HepG2 (cell line): ENCODE results near the gene FAM83D. TPM values are rescaled to one million over a fixed set of nuclear protein-coding genes. Genes with fewer than 3 reads are reported as not detected.

Source experiments
- ATAC-seq: fragments of 200-7000 bp; cut with Tn5 transposase; 3 replicates; pipeline ENCODE4 v1.9.1; 2020; ENCODE audit warnings: mild to moderate bottlenecking, moderate library complexity
- BruUV-seq: library from RNA; stranded (reverse); fragments of 400-500 nt; replicated peaks from 2 replicates; lab custom pipeline; 2021; lab: Mats Ljungman, UMichigan
- CTCF ChIA-PET: fragments of 300-600 bp; formaldehyde crosslinking; extraction: SDS; loops from one replicate; lab custom pipeline; 2021; ENCODE audit warnings: low total read pairs, inconsistent platforms, low intra/inter-chr PET ratio; lab: Yijun Ruan, JAX
- POLR2A ChIA-PET: fragments of 350-600 bp; sonication (Branson Sonifier 250); formaldehyde crosslinking; loops from one replicate; lab custom pipeline; 2020; ENCODE audit warnings: antibody characterized with exemption, inconsistent platforms; lab: Yijun Ruan, JAX
- DNase-seq: peaks from one replicate; pipeline ENCODE4 v3.0.0-alpha.2; 2015; ENCODE audit warnings: low spot score
- FAIRE-seq: peaks from 3 replicates; lab custom pipeline; 2011; peaks lifted over from hg19 to GRCh38; lab: Jason Lieb, UNC
- H2AFZ ChIP-seq: one replicate; pipeline ENCODE4 v1.6.1; 2011; ENCODE audit warnings: low read length, inconsistent platforms
- H3K27ac ChIP-seq: fragments of 300-600 bp; 3 replicates; pipeline ENCODE4 v1.8.0; 2011; ENCODE audit warnings: mixed run types, mild to moderate bottlenecking, mixed read lengths, low read length, inconsistent platforms; ENCODE audit not compliant: insufficient read depth; ENCODE audit errors: extremely low read length
- H3K27me3 ChIP-seq, 2 experiments: fragments of 200-600 bp in 1 of 2; 2 replicates in 1 of 2; 3 replicates in 1 of 2; pipeline versions ENCODE4 v1.6.0 to v1.8.0; 2011; ENCODE audit warnings: low read length in 2 of 2, mild to moderate bottlenecking in 2 of 2, moderate library complexity in 2 of 2, inconsistent platforms in 1 of 2; ENCODE audit not compliant: insufficient read depth in 2 of 2, control insufficient read depth in 1 of 2
- H3K36me3 ChIP-seq, 2 experiments: fragments of 200-600 bp in 1 of 2; replicated peaks in 1 of 2; 2 replicates in 1 of 2; 3 replicates in 1 of 2; pipeline versions ENCODE4 v1.5.1 to v1.8.0; 2011; ENCODE audit warnings: low read length in 2 of 2, inconsistent platforms in 1 of 2; ENCODE audit not compliant: insufficient read depth in 2 of 2, control insufficient read depth in 1 of 2
- H3K4me1 ChIP-seq: 2 replicates; pipeline ENCODE4 v1.5.1; 2012; ENCODE audit warnings: low read length, inconsistent platforms; ENCODE audit not compliant: insufficient read depth
- H3K4me2 ChIP-seq: 2 replicates; pipeline ENCODE4 v1.6.0; 2011; ENCODE audit warnings: low read depth, low read length, inconsistent platforms
- H3K4me3 ChIP-seq, 3 experiments: fragments of 200-600 bp in 1 of 3; sonication (generic), shearing (Covaris generic) in 1 of 3; replicated peaks in 1 of 3; 2 replicates each; pipeline ENCODE4 v1.5.1; 2011 to 2016; ENCODE audit warnings: low read length in 3 of 3, inconsistent platforms in 2 of 3, low read depth in 2 of 3, mild to moderate bottlenecking in 2 of 3, control low read depth in 1 of 3, mixed read lengths in 1 of 3; ENCODE audit not compliant: insufficient read depth in 1 of 3
- H3K79me2 ChIP-seq: one replicate; pipeline ENCODE4 v1.6.1; 2011; ENCODE audit warnings: low read length, inconsistent platforms; ENCODE audit not compliant: insufficient read depth
- H3K9ac ChIP-seq: 2 replicates; pipeline ENCODE4 v1.6.0; 2011; ENCODE audit warnings: mild to moderate bottlenecking, low read depth, low read length, inconsistent platforms; ENCODE audit not compliant: insufficient read depth
- H3K9me3 ChIP-seq: 2 replicates; pipeline ENCODE4 v1.5.1; 2012; ENCODE audit warnings: mild to moderate bottlenecking, low read length
- H4K20me1 ChIP-seq: 2 replicates; pipeline ENCODE4 v1.6.0; 2011; ENCODE audit warnings: inconsistent platforms, mild to moderate bottlenecking, low read length, moderate library complexity; ENCODE audit not compliant: insufficient read depth
- E2F1 ChIP-seq: sonication (generic); formaldehyde crosslinking; IDR thresholded peaks from 2 replicates; pipeline ENCODE4 v1.5.0; 2020; ENCODE audit warnings: missing genetic modification reagents
- IRF9 ChIP-seq: sonication (generic); formaldehyde crosslinking; IDR thresholded peaks from 2 replicates; pipeline ENCODE4 v1.8.0; 2022; ENCODE audit warnings: missing genetic modification reagents, mild to moderate bottlenecking, borderline replicate concordance
- ZNF512B ChIP-seq: sonication (generic); formaldehyde crosslinking; IDR thresholded peaks from 2 replicates; pipeline ENCODE4 v1.5.1; 2020; ENCODE audit warnings: missing genetic modification reagents, mild to moderate bottlenecking, borderline replicate concordance
- ZNF724P ChIP-seq: sonication (generic); formaldehyde crosslinking; IDR thresholded peaks from 2 replicates; pipeline ENCODE4 v1.8.0; 2022; ENCODE audit warnings: missing genetic modification reagents, borderline replicate concordance
- ZSCAN29 ChIP-seq: sonication (generic); formaldehyde crosslinking; conservative IDR thresholded peaks from 2 replicates; pipeline ENCODE4 v1.4.0; 2020; ENCODE audit warnings: mild to moderate bottlenecking, missing genetic modification reagents
- WGBS: methylation state at CpG from one replicate; pipeline ENCODE4 v1.1.6; 2017; ENCODE audit warnings: low lambda C conversion rate; 5-methylcytosine and 5-hydroxymethylcytosine counted together
- in situ Hi-C: cut with HindIII; loops from 2 replicates; pipeline ENCODE4 v1.10.0; 2017; ENCODE audit warnings: low pct_unique_long_range_greater_than_20kb; ENCODE audit not compliant: extremely low pct_ligation_motif_present
- intact Hi-C: fragments of 100-400 bp; cut with micrococcal nuclease; formaldehyde crosslinking; loops from one replicate; pipeline ENCODE4 v1.10.0; 2022; ENCODE audit not compliant: unreplicated experiment
- polyA plus RNA-seq, 8 experiments: library from polyadenylated mRNA; depleted of rRNA in 3 of 8; stranded (reverse) in 7 of 8; unstranded in 1 of 8; fragments of >200 nt; fragmentation: Illumina TruSeq in 4 of 8; extraction: Trizol in 4 of 8; gene quantifications; 2 replicates each; pipeline versions ENCODE4 v1.2.1 to v1.2.3, GENCODE V29; 2011 to 2016; ENCODE audit warnings: low read depth in 4 of 8, missing spikeins in 1 of 8, mixed read lengths in 1 of 8; ENCODE audit not compliant: insufficient read depth in 1 of 8
- total RNA-seq, 5 experiments: library from RNA; depleted of rRNA; stranded (reverse); fragments of >200 nt; fragmentation: Illumina TruSeq; extraction: Trizol; gene quantifications; 2 replicates each; pipeline ENCODE4 v1.2.3, GENCODE V29; 2016; ENCODE audit warnings: low read depth in 1 of 5

FAM83D gene
- total and polyA plus RNA-seq, 2 of the 13 experiments (the other 11 are each of a cell fraction or from before 2014, with no cell fraction given): 51.4 to 64.0 TPM

GRCh38 chr20:38946836-38947235, 20.6 kb downstream of the FAM83D start:
- H2AFZ ChIP-seq: no peak overlapping the region
- no TSS peak for BruUV-seq
- FAIRE-seq: no peak

More at GRCh38 chr20:38946836-38947235, 20.6 kb downstream of the FAM83D start:
- H3K4me2 ChIP-seq: no peak overlapping the region
- CTCF ChIA-PET: no interaction called here
- peaks cover 12% of the 10 kb centered on the region for H3K4me1 ChIP-seq
- no peaks in the 10 kb centered on the region for H3K9me3 ChIP-seq
- peaks cover 6% of the 10 kb centered on the region for H3K79me2 ChIP-seq
- POLR2A ChIA-PET: no interaction called here
- no peaks in the 10 kb centered on the region for H3K27me3 ChIP-seq
- in situ Hi-C loops: no loop called here
- no peaks in the 10 kb centered on the region for H4K20me1 ChIP-seq
- H3K4me3 ChIP-seq: no peak overlapping the region
- intact Hi-C loops: no loop called here
- no peak for TF ChIP-seq ZNF512B
- TF ChIP-seq IRF9 (CRISPR knock-in tag): no peak
- no peak for TF ChIP-seq ZNF724P (CRISPR knock-in tag)
- no peak for TF ChIP-seq ZSCAN29
- TF ChIP-seq E2F1 (CRISPR knock-in tag): no peak
- DNase-seq (no peak), ATAC-seq (no peak)
- H3K36me3 ChIP-seq: peaks cover 60 to 88% of the 10 kb centered on the region in 2 experiments
- H3K9ac ChIP-seq: no peak overlapping the region
- H3K27ac ChIP-seq: no peak overlapping the region
- 96% methylated on average over 3 of the region's 3 CpGs for WGBS
